ENCODE results near the gene PTH2.

DNA sequence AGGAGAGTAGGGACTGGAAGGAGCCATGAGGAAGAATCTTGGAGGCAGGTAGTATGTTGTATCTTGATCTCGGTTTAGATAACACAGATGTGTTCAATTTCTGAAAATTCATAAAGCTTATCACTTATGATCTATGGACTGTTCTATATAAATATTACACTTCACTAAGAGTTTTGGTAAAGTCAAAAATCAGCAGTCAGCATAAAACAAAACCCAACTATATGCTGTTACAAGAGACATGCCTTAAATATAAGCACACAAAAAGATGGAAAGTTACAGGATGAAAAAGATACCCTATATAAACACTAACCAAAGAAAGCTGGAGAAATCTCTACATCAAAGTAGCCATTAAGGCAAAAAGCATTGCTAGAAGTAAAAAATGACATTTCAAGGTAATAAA lies 39.6 kb downstream of the PTH2 start:
- TF ChIP-seq, protein P1, sequence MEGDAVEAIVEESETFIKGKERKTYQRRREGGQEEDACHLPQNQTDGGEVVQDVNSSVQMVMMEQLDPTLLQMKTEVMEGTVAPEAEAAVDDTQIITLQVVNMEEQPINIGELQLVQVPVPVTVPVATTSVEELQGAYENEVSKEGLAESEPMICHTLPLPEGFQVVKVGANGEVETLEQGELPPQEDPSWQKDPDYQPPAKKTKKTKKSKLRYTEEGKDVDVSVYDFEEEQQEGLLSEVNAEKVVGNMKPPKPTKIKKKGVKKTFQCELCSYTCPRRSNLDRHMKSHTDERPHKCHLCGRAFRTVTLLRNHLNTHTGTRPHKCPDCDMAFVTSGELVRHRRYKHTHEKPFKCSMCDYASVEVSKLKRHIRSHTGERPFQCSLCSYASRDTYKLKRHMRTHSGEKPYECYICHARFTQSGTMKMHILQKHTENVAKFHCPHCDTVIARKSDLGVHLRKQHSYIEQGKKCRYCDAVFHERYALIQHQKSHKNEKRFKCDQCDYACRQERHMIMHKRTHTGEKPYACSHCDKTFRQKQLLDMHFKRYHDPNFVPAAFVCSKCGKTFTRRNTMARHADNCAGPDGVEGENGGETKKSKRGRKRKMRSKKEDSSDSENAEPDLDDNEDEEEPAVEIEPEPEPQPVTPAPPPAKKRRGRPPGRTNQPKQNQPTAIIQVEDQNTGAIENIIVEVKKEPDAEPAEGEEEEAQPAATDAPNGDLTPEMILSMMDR (IDR thresholded peaks at IDR 0.05; ENCODE audit: low read length), result no peak
- no peak for TF ChIP-seq EZH2 (optimal IDR thresholded peaks at IDR 0.05; ENCODE audit: low read depth, low read length)

Data from MM.1S (cell line).